Keratinocyte (primary cell): Measurements from ENCODE around the gene F13B. TPM values are rescaled to one million over a fixed set of nuclear protein-coding genes. Genes with fewer than 3 reads are reported as not detected.

Experiments
- DNase-seq: peaks from one replicate; pipeline ENCODE4 v3.0.0-alpha.2; 2011; ENCODE audit warnings: low read depth, missing footprints, low spot score
- FAIRE-seq: peaks from 2 replicates; lab custom pipeline; 2011; peaks lifted over from hg19 to GRCh38; lab: Jason Lieb, UNC
- H2AFZ ChIP-seq: 2 replicates; pipeline ENCODE4 v1.6.0; 2012; ENCODE audit warnings: low read length, control low read depth, inconsistent platforms; ENCODE audit not compliant: control insufficient read depth
- H3K27ac ChIP-seq: 2 replicates; pipeline ENCODE4 v1.5.1; 2011; ENCODE audit warnings: low read length; ENCODE audit not compliant: control insufficient read depth, insufficient read depth
- H3K27me3 ChIP-seq: 3 replicates; pipeline ENCODE4 v1.6.0; 2011; ENCODE audit warnings: low read length; ENCODE audit not compliant: control insufficient read depth, insufficient read depth; ENCODE audit errors: extremely low read depth
- H3K36me3 ChIP-seq, 2 experiments: 2 replicates in 1 of 2; 3 replicates in 1 of 2; pipeline ENCODE4 v1.5.1; 2011; ENCODE audit warnings: low read length in 2 of 2, mild to moderate bottlenecking in 1 of 2; ENCODE audit not compliant: control insufficient read depth in 2 of 2, insufficient read depth in 2 of 2; ENCODE audit errors: extremely low read depth in 1 of 2
- H3K4me1 ChIP-seq: 3 replicates; pipeline ENCODE4 v1.5.1; 2011; ENCODE audit warnings: low read length; ENCODE audit not compliant: control insufficient read depth, insufficient read depth; ENCODE audit errors: extremely low read depth
- H3K4me2 ChIP-seq: 3 replicates; pipeline ENCODE4 v1.6.0; 2011; ENCODE audit warnings: low read depth, low read length; ENCODE audit not compliant: control insufficient read depth, insufficient read depth; ENCODE audit errors: extremely low read depth
- H3K4me3 ChIP-seq, 3 experiments: fragments of 200-600 bp in 1 of 3; sonication (generic) in 1 of 3; 2 replicates in 2 of 3; 3 replicates in 1 of 3; pipeline ENCODE4 v1.5.1; 2011 to 2016; ENCODE audit warnings: low read length in 3 of 3, mild to moderate bottlenecking in 3 of 3, control low read depth in 2 of 3, inconsistent platforms in 1 of 3, low read depth in 1 of 3, mixed read lengths in 1 of 3, mixed run types in 1 of 3, moderate library complexity in 1 of 3; ENCODE audit not compliant: control insufficient read depth in 2 of 3, insufficient read depth in 2 of 3; ENCODE audit errors: extremely low read depth in 1 of 3
- H3K79me2 ChIP-seq: 2 replicates; pipeline ENCODE4 v1.6.0; 2012; ENCODE audit warnings: low read length; ENCODE audit not compliant: control insufficient read depth, insufficient read depth
- H3K9ac ChIP-seq: 3 replicates; pipeline ENCODE4 v1.6.0; 2011; ENCODE audit warnings: low read length; ENCODE audit not compliant: control insufficient read depth, insufficient read depth; ENCODE audit errors: extremely low read depth
- H3K9me1 ChIP-seq: 3 replicates; pipeline ENCODE4 v1.6.0; 2011; ENCODE audit warnings: low read length; ENCODE audit not compliant: control insufficient read depth, insufficient read depth; ENCODE audit errors: extremely low read depth
- H3K9me3 ChIP-seq: 2 replicates; pipeline ENCODE4 v1.5.1; 2012; ENCODE audit warnings: low read depth, low read length; ENCODE audit not compliant: control insufficient read depth
- H4K20me1 ChIP-seq: 3 replicates; pipeline ENCODE4 v1.6.0; 2011; ENCODE audit warnings: low read length; ENCODE audit not compliant: control insufficient read depth, insufficient read depth; ENCODE audit errors: extremely low read depth
- CTCF ChIP-seq, 3 experiments: IDR thresholded peaks in 1 of 3; conservative IDR thresholded peaks in 1 of 3; optimal IDR thresholded peaks in 1 of 3; 2 replicates in 2 of 3; 3 replicates in 1 of 3; pipeline versions ENCODE3 to v1.5.1; 2011; ENCODE audit warnings: low read length in 3 of 3, mild to moderate bottlenecking in 3 of 3, moderate library complexity in 2 of 3, control low read depth in 1 of 3, inconsistent platforms in 1 of 3; ENCODE audit not compliant: insufficient read depth in 2 of 3; ENCODE audit errors: extremely low read depth in 1 of 3
- EZH2 ChIP-seq: IDR thresholded peaks from one replicate; pipeline ENCODE4 v1.6.1; 2012; ENCODE audit warnings: inconsistent platforms, mild to moderate bottlenecking, low read length, moderate library complexity
- dilution Hi-C: fragments of 300-500 bp; cut with MboI; formaldehyde crosslinking; loops from one replicate; pipeline ENCODE4 v1.7.0; 2020; ENCODE audit warnings: low sequenced_read_pairs; ENCODE audit not compliant: extremely low pct_ligation_motif_present
- polyA minus RNA-seq, 3 experiments: library from RNA; depleted of rRNA, polyadenylated mRNA; stranded (reverse); fragments of >200 nt; gene quantifications; 1 replicate in 1 of 3; 2 replicates in 1 of 3; 3 replicates in 1 of 3; pipeline ENCODE4 v1.2.3, GENCODE V29; 2011
- polyA plus RNA-seq, 5 experiments: library from polyadenylated mRNA; depleted of rRNA in 3 of 5; stranded (reverse) in 3 of 5; stranded (forward) in 1 of 5; unstranded in 1 of 5; fragments of >200 nt; gene quantifications; 1 replicate in 1 of 5; 2 replicates in 3 of 5; 3 replicates in 1 of 5; pipeline versions ENCODE4 v1.2.1 to v1.2.3, GENCODE V29; 2011 to 2012; ENCODE audit warnings: missing spikeins in 2 of 5, low read depth in 1 of 5, low replicate concordance in 1 of 5

The F13B gene, protein sequence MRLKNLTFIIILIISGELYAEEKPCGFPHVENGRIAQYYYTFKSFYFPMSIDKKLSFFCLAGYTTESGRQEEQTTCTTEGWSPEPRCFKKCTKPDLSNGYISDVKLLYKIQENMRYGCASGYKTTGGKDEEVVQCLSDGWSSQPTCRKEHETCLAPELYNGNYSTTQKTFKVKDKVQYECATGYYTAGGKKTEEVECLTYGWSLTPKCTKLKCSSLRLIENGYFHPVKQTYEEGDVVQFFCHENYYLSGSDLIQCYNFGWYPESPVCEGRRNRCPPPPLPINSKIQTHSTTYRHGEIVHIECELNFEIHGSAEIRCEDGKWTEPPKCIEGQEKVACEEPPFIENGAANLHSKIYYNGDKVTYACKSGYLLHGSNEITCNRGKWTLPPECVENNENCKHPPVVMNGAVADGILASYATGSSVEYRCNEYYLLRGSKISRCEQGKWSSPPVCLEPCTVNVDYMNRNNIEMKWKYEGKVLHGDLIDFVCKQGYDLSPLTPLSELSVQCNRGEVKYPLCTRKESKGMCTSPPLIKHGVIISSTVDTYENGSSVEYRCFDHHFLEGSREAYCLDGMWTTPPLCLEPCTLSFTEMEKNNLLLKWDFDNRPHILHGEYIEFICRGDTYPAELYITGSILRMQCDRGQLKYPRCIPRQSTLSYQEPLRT
- polyA plus RNA-seq: not detected in 3 replicates
- not detected for polyA plus RNA-seq (2011; ENCODE audit: low read depth)
- polyA plus RNA-seq (2011; cell fraction: cytosol; rRNA removed): not detected in 2 replicates
- polyA plus RNA-seq (2011; cell fraction: nucleus; rRNA removed): not detected in 2 replicates
- not detected in 2 replicates for polyA plus RNA-seq (2012; ENCODE audit: low replicate concordance)
- polyA minus RNA-seq: not detected in 3 replicates
- not detected for polyA minus RNA-seq (2011; cell fraction: cytosol; rRNA and poly(A)+ RNA removed)
- not detected in 2 replicates for polyA minus RNA-seq (2011; cell fraction: nucleus; rRNA and poly(A)+ RNA removed)

- H3K4me1 ChIP-seq: no peaks in the 10 kb centered on the region
- no peak within 1 kb of the TSS for H3K4me3 ChIP-seq
Measured at GRCh38 chr1:197066719-197067456, at the start of gene F13B. Gene F13B, minus strand, starts transcription at chr1:197067260. Its CDS starts 37 bp downstream, at chr1:197067223.

DNA sequence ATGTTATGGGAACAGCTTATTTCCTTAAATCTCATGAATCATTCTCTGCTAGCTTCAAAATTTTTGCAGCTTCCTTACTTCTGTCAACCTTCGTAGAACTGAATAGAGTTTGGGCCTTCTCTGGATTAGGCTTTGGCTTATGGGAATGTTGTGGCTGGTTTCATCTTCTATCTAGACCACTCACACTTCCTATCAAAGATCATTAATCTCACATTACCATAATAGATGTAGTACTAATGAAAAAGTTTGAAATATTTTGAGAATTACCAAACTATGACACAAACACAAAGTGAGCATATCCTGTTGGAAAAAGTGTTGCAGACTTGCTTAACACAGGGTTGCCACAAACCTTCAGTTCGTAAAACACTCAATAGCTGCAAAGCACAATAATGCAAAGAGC, 49.1 kb upstream of the F13B start:
- Histone ChIP-seq H3K4me1 (no peaks in the 10 kb centered on the region), H3K9ac (no peak overlapping the region), H3K4me2 (no peak overlapping the region), H3K4me3 (no peak overlapping the region), H3K27ac (no peak overlapping the region), H3K36me3 (no peaks in the 10 kb centered on the region), H2AFZ (no peak overlapping the region), H3K9me1 (no peaks in the 10 kb centered on the region), H4K20me1 (no peaks in the 10 kb centered on the region), H3K9me3 (no peaks in the 10 kb centered on the region), H3K79me2 (no peaks in the 10 kb centered on the region), H3K27me3 (no peaks in the 10 kb centered on the region)
- TF ChIP-seq EZH2 (no peak), CTCF (optimal IDR thresholded peaks at IDR 0.05 in 1 of 3, IDR thresholded peaks at IDR 0.05 in 1 of 3, conservative IDR thresholded peaks at IDR 0.05 in 1 of 3; ENCODE audit: extremely low read depth in 1 of 3, insufficient read depth in 2 of 3, low read length in 3 of 3) (no peak)
- DNase-seq (no peak), FAIRE-seq (no peak)
- dilution Hi-C loops: no loop called here

More at GRCh38 chr1:197066719-197067456, at the start of gene F13B:
- Histone ChIP-seq H3K9me3 (no peaks in the 10 kb centered on the region), H3K4me2 (no peak within 1 kb of the TSS), H3K27ac (no peak within 1 kb of the TSS), H3K9me1 (no peaks in the 10 kb centered on the region), H4K20me1 (no peaks in the 10 kb centered on the region), H3K79me2 (no peaks in the 10 kb centered on the region), H3K36me3 (no peaks in the 10 kb centered on the region), H3K27me3 (no peaks in the 10 kb centered on the region), H3K9ac (no peak within 1 kb of the TSS), H2AFZ (no peak within 1 kb of the TSS)
- TF ChIP-seq EZH2 (no peak), CTCF (optimal IDR thresholded peaks at IDR 0.05 in 1 of 3, IDR thresholded peaks at IDR 0.05 in 1 of 3, conservative IDR thresholded peaks at IDR 0.05 in 1 of 3; ENCODE audit: extremely low read depth in 1 of 3, insufficient read depth in 2 of 3, low read length in 3 of 3) (no peak)
- dilution Hi-C loops: no loop called here
- no peak for DNase-seq
- no peak for FAIRE-seq
